ENCODE measurements around the gene PSMA5.
"Not testable (repeated sequence)": the region's sequence is repeated elsewhere in the genome, so short reads cannot be mapped to it uniquely, and the experiment has no call there.

PSMA5 gene

DNA sequence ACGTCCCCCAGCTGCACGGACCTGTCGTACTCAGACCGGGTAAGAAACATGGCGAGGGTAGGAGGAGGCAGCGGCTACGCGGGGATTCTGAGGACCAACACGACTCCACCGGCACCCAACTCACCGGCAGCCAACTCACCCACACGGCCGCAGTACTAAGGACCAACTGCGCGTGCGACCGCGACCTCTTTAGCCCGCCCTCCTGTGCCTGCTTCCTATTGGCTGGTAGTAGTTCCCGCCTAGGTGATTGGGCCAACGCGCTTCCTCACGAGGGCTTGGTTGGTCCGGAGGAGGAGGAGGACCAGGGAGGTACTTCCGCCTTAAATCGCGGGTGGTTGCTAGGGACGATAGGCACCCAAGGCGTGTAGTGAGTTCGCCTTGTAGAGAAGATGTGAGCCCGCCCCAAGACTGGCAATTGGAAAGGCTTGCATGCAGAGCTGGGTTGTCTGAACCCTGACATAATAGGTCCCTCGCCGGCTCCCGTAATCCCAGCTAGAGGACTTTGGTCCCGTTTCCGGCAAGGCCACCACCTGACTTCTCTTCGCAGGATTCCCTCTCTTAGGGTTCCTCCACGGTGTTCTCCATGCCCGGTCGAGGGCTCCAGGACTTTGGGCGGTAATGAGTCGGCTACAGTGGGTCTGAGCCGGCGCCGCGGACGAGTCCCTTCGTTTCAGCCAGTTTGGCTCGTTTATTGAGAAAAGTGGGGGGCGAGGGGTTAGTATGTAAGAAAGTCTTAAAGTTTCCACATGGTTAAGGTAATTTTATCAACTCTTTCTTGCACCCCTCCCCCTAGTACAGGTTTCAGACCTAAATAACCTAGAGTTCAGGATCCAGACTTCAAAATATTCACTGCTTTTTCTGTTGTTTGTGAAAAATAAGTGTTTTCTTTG lies at the start of gene PSMA5:
Gene PSMA5 (minus strand): TSS at position 168 of the 890 bp plus-strand sequence. CDS start 118 bp downstream, at position 50.
- peak; percentile 100 for DNase-seq (ENCODE audit: low read depth)
- TF ChIP-seq, protein P1, sequence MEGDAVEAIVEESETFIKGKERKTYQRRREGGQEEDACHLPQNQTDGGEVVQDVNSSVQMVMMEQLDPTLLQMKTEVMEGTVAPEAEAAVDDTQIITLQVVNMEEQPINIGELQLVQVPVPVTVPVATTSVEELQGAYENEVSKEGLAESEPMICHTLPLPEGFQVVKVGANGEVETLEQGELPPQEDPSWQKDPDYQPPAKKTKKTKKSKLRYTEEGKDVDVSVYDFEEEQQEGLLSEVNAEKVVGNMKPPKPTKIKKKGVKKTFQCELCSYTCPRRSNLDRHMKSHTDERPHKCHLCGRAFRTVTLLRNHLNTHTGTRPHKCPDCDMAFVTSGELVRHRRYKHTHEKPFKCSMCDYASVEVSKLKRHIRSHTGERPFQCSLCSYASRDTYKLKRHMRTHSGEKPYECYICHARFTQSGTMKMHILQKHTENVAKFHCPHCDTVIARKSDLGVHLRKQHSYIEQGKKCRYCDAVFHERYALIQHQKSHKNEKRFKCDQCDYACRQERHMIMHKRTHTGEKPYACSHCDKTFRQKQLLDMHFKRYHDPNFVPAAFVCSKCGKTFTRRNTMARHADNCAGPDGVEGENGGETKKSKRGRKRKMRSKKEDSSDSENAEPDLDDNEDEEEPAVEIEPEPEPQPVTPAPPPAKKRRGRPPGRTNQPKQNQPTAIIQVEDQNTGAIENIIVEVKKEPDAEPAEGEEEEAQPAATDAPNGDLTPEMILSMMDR (conservative IDR thresholded peaks at IDR 0.05; ENCODE audit: low read depth, low read length) = no peak
- peak within 1 kb of the TSS; percentile 97 for H3K4me3 ChIP-seq (ENCODE audit: low read depth, low read length)

DNA sequence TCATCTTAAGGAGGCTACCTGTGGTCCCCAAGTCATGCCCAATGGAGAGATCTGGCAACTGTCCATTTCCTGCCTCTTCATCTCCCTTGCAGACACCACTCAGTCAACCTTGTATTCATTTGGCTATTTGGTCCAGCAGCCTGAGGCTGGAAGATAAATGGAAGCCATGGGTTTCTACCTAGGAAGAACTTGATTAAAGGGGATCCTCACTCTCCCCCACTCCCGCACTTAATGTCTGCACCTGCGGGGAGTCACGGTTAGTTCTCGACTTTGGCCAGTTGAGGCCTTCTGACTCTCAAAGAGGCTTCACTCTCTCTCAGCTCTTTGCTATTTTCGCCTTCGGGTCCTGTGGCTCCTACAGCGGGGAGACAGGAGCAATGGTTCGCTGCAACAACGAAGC lies 49.0 kb upstream of the PSMA5 start:
- DNase-seq (ENCODE audit: low read depth) = no peak
- H3K4me3 ChIP-seq (ENCODE audit: low read depth, low read length) = no peak overlapping the region
- TF ChIP-seq, protein P1 (conservative IDR thresholded peaks at IDR 0.05; ENCODE audit: low read depth, low read length) = no peak

DNA sequence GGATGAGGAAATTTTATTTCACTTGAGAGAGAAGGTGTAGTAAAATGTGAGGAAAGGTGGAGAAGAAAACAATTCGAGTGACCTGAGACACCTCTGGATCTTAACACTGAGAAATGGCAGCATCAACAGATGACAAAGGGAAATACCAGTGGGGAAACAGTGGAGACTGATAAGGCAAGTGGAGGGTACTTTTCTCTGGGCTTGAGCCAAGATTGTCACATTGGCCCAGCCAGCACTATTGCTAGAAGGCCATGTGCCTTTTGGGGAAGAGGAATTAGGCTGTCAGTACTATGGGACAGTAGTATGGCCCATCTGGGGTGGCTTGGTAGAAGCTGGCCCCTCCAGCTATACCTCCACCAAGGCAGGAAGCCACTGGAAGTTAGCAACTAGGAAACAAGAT lies 48.4 kb upstream of the PSMA5 start:
- H3K4me3 ChIP-seq (ENCODE audit: low read depth, low read length) = no peak overlapping the region
- no peak for DNase-seq (ENCODE audit: low read depth)
- TF ChIP-seq, protein P1 (conservative IDR thresholded peaks at IDR 0.05; ENCODE audit: low read depth, low read length) = no peak

DNA sequence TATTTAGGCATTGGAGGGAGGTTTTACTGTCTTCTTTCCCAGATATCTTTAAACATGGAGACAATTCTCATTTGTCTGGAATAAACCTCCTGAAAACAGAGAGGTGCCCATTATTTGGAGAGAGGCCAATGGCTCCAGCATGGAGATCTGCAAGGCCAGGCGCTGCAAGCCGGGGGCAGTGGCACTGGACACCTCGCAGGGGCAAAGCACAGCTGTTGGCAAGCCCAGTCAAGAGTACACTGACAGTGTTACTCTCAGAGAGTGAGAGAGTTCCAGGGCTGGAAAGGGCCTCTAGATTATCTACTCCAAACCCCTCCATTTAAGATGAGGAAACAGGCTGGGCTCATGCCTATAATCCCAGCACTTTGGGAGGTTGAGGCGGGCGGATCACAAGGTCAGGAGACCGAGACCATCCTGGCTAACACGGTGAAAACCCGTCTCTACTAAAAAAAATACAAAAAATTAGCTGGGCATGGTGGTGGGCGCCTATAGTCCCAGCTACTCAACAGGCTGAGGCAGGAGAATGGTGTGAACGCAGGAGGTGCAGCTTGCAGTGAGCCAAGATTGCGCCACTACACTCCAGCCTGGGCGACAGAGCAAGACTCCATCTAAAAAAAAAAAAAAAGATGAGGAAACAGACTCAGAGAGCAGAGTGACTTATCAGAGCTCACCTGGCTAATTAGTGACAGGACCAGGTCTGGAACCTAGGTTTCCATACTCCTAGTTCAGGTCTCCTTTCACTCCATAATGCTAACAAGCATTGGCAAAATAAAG lies 47.2 kb upstream of the PSMA5 start:
- DNase-seq (ENCODE audit: low read depth); H3K4me3 ChIP-seq (ENCODE audit: low read depth, low read length): not testable (repeated sequence)

DNA sequence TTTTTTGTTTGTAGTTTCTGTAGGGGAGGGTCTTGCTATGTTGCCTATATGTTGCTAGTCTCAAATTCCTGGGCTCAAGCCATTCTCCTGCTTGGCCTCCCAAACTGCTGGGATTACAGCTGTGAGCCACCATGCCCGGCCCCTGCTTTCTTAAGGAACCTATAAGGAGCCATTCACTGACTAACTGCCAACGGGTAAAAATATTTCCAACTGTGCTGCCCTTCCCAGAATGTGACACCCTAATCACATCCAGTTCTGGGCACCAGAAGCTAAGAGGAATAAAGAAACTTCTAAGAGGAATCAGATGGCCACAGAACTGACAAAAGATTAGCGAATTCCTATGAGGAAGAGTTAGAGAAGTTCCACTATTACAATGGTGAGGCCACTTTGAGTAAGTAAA lies 46.5 kb upstream of the PSMA5 start:
- no peak for DNase-seq (ENCODE audit: low read depth)
- H3K4me3 ChIP-seq (ENCODE audit: low read depth, low read length) = no peak overlapping the region
- TF ChIP-seq, protein P1 (conservative IDR thresholded peaks at IDR 0.05; ENCODE audit: low read depth, low read length) = no peak

DNA sequence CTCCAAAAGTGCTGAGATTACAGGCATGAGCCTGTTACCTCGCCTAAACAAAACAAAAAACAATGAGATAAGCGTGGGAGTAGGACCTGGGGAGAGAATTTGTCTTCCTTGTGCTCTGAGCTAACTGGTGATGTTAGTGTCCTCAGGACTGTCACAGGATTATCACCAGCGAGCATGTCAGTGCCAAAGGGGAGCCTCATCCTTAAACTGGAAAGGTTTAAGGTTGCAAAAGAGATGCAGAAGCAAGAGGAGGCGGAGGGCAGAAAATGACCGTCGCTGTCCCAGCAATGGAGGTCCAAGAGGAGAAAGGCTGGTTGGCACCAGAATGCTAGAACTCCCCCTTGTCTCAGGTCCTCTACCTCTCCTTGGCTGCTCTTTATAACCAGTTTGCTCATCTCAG lies 44.0 kb upstream of the PSMA5 start:
- no peak overlapping the region for H3K4me3 ChIP-seq (ENCODE audit: low read depth, low read length)
- TF ChIP-seq, protein P1 (conservative IDR thresholded peaks at IDR 0.05; ENCODE audit: low read depth, low read length) = no peak
- DNase-seq (ENCODE audit: low read depth) = no peak

DNA sequence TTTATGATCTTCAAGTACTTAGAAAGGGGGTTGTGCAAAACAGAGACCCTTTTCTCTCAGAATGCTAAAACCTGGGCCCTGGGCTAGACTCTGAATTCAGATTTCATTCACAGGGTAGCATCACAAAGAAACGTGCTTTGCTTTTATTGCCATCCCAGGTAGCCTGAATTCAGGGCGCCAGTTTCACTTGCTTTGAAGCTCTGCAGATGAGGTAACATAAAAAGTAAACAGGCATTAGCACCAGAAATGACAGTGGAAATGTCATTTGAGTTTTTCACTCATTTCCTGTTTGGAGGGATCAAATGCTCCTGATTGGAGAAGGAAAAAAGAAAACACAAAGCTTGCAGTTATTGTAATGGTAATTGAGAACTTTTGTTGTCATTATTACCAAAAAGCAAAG lies 42.7 kb upstream of the PSMA5 start:
- DNase-seq (ENCODE audit: low read depth) = no peak
- TF ChIP-seq, protein P1 (conservative IDR thresholded peaks at IDR 0.05; ENCODE audit: low read depth, low read length) = no peak

More for the DNA sequence above, 42.7 kb upstream of the PSMA5 start:
- H3K4me3 ChIP-seq (ENCODE audit: low read depth, low read length) = no peak overlapping the region

All from choroid plexus epithelial cell (primary cell).